ENCODE data around the gene CCL22.

The CCL22 gene

DNA sequence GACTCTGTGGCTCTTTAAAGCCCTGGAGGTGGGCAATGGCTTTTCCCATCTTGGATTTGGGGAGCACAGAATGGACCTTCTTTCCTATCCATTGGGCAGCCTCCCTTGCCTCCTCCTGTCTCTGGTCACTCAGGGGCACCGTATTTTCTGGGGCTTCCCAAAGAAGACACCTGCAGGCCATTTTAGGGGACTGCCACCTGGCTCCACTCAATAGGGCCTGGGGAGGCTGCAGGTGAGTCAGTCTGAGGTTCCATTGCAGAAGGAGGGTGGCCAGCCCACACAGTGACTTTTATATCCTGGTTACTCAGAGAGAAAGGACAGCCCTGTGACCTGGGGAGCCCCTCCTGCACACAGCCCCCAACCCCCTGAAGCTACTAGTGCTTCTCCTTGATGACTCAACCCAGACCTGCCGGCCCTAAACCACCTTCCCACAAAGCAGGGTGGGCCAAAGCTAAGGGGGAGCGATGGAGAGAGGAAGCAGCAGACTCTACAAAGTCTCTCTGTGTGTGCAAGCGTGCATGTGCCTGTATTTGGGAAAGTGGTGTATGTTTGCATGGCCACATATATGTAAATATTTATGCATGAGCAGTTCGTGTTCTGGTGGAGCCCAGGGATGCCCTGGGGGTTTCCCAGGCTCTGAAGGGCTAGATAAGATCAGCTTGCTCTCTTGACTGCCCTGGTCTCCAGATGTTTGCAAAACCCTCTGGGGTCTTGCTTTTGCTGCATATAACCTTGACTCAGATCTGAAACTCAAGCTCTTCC is 18.7 kb downstream of the CCL22 start:
- DNase-seq: peak in 1 of 5 experiments; percentile 21

DNA sequence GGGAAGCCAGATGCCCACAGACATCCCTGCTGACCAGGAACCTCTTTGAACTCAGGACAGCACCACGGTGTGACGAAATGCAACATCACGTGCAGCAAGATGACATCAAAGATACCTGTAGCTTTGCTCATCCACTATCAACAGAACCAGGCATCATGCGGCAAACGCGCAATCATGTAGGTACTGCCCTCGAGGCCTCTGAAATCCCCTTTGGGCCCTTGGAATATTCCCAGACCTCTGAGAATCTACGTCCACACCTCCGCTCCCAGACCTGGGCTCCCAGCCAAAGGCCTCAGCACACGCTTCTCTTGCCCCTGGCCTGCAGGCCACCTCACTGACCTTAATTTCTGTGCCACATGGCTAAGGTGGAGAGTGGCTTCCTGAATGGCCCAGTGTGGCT is 21.0 kb downstream of the CCL22 start:
- no peak for DNase-seq

DNA sequence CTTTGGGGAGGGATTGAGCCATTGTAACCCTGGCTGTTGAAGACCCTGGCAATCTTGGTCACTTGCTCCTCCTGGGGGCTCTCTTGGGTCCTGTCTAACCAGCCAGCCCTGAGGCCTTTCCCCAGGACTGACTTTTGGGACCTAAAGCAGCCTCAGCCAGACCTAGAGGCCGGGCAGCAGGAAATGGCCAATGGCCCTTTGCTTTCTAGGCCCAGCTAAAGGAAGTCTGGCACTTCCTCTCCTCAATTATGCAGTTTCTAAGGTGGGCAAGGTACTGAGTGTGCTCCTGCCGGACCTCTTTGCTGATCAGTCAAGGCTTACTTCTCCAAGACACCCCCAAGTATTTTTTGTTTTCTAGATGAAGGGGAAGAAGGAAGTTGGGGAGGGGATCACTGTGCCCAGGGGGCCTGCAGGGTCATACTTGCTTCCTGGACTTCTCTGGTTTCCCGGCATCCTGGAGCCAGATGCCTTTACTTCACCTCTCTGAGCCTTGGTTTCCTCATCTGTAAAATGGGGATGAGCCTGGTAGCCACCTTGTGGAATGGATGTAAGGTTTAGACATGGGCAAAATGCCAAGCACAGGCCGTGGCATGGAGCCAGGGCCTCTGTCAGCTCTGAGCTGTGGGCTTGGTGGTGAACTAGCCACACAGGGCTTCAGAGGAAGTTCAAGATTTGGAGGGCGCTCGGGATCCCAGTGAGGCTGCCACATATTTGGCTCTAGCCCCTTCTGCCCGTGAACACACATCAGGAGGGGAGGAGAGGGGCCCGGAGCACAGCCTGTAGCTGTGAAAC is 22.3 kb downstream of the CCL22 start:
- DNase-seq: no peak

DNA sequence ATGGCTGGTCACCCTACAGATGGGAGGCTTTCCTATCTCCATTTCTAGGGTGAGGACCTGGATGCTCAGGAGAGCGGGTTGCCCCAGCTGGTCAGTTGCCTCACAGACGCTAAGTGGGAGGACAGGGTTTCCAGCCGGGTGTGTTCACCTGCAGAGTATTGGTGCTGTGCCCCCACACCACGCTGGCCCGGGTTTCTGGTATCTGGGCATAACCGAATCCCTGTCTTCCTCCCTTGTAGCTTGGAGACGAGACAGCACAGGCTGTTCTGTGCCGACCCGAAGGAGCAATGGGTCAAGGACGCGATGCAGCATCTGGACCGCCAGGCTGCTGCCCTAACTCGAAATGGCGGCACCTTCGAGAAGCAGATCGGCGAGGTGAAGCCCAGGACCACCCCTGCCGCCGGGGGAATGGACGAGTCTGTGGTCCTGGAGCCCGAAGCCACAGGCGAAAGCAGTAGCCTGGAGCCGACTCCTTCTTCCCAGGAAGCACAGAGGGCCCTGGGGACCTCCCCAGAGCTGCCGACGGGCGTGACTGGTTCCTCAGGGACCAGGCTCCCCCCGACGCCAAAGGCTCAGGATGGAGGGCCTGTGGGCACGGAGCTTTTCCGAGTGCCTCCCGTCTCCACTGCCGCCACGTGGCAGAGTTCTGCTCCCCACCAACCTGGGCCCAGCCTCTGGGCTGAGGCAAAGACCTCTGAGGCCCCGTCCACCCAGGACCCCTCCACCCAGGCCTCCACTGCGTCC is 23.4 kb downstream of the CCL22 start:
- DNase-seq: no peak

DNA sequence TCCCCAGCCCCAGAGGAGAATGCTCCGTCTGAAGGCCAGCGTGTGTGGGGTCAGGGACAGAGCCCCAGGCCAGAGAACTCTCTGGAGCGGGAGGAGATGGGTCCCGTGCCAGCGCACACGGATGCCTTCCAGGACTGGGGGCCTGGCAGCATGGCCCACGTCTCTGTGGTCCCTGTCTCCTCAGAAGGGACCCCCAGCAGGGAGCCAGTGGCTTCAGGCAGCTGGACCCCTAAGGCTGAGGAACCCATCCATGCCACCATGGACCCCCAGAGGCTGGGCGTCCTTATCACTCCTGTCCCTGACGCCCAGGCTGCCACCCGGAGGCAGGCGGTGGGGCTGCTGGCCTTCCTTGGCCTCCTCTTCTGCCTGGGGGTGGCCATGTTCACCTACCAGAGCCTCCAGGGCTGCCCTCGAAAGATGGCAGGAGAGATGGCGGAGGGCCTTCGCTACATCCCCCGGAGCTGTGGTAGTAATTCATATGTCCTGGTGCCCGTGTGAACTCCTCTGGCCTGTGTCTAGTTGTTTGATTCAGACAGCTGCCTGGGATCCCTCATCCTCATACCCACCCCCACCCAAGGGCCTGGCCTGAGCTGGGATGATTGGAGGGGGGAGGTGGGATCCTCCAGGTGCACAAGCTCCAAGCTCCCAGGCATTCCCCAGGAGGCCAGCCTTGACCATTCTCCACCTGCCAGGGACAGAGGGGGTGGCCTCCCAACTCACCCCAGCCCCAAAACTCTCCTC is 24.1 kb downstream of the CCL22 start:
- DNase-seq: no peak

DNA sequence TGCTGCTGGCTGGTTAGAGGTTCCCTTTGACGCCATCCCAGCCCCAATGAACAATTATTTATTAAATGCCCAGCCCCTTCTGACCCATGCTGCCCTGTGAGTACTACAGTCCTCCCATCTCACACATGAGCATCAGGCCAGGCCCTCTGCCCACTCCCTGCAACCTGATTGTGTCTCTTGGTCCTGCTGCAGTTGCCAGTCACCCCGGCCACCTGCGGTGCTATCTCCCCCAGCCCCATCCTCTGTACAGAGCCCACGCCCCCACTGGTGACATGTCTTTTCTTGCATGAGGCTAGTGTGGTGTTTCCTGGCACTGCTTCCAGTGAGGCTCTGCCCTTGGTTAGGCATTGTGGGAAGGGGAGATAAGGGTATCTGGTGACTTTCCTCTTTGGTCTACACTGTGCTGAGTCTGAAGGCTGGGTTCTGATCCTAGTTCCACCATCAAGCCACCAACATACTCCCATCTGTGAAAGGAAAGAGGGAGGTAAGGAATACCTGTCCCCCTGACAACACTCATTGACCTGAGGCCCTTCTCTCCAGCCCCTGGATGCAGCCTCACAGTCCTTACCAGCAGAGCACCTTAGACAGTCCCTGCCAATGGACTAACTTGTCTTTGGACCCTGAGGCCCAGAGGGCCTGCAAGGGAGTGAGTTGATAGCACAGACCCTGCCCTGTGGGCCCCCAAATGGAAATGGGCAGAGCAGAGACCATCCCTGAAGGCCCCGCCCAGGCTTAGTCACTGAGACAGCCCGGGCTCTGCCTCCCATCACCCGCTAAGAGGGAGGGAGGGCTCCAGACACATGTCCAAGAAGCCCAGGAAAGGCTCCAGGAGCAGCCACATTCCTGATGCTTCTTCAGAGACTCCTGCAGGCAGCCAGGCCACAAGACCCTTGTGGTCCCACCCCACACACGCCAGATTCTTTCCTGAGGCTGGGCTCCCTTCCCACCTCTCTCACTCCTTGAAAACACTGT is 25.0 kb downstream of the CCL22 start:
- no peak for DNase-seq

DNA sequence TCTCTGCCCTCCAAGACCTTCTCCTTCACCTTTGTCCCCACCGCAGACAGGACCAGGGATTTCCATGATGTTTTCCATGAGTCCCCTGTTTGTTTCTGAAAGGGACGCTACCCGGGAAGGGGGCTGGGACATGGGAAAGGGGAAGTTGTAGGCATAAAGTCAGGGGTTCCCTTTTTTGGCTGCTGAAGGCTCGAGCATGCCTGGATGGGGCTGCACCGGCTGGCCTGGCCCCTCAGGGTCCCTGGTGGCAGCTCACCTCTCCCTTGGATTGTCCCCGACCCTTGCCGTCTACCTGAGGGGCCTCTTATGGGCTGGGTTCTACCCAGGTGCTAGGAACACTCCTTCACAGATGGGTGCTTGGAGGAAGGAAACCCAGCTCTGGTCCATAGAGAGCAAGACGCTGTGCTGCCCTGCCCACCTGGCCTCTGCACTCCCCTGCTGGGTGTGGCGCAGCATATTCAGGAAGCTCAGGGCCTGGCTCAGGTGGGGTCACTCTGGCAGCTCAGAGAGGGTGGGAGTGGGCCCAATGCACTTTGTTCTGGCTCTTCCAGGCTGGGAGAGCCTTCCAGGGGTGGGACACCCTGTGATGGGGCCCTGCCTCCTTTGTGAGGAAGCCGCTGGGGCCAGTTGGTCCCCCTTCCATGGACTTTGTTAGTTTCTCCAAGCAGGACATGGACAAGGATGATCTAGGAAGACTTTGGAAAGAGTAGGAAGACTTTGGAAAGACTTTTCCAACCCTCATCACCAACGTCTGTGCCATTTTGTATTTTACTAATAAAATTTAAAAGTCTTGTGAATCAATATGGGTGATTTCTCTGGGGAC is 25.9 kb downstream of the CCL22 start:
- no peak for DNase-seq

DNA sequence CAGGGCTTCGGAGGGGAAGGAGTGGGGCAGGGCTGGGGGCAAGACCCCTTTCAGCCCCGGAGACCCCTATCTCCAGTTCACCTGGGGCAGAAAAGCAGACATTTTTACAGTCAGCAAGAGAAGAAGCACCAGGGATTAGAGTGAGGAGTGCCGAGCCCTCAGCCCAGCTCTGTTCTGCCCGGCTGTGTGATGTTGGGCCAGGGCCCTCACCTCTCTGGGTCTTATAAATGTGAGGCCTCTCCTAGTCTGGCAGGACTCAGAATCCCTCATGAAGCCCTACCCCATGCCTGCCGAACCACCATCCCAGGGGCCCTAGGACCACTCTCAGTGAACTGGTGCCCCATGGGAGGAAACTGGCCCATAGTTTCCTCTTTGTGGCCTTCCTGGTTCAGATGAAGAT is 26.5 kb downstream of the CCL22 start:
- no peak for DNase-seq

DNA sequence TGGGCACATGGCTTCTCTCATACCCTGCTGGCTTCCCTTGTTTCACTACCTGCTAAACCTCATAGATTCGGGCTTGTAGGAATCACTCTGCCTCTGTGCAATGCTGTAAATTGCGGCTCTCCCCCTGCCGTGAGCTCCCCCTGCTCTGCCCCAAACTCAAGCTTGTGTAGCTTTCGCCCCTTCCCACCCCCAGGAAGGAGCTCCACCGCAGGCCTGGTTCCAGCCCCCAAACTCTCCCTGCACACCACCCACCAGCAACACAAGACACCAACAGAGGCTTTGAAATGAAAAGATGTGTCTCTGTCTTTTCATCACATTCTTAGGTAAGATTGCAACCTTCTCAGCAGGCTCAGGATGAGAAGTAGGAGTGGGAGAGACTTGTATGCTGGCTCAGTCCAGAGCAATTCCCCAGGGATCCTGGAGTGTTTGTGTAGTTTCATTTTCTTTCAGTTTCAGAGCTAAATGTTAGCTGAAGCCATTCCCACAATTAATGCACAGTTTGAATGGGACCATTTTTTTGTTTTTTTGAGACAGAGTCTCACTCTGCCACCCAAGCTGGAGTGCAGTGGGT is 27.9 kb downstream of the CCL22 start:
- no peak for DNase-seq

DNA sequence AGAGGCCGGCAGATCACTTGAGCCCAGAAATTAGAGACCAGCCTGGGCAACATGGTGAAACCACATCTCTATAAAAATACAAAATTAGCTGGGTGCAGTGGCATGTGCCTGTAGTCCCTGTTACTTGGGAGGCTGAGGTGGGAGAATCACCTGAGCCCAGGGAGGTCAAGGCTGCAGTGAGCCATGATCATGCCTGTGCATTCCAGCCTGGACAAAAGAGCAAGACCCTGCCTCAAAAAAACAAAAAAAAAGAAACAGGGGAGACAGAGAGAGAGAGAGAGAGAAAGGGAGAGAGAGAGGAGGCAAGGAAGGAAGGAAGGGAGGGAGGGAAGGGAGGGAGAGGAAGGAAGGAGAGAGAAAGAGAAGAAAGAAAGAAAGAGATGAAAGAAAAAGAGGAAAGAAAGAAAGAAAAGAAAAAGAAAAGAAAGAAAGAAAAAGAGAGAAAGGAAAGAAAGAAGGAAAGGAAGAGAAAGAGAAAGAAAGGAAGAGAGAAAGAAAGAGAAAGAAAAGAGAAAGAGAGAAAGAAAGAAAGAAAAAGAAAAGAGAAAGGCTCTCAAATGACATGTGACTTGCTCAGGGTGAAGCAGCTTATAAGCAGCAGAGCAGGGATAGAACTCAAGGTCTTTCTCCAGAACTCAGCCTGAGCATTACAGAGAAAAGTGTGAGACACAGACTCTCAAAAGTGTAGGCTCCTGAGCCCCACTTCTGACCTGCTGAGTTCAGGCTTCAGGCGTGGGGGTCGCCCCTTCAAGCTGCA is 29.2 kb downstream of the CCL22 start:
- no peak for DNase-seq

DNA sequence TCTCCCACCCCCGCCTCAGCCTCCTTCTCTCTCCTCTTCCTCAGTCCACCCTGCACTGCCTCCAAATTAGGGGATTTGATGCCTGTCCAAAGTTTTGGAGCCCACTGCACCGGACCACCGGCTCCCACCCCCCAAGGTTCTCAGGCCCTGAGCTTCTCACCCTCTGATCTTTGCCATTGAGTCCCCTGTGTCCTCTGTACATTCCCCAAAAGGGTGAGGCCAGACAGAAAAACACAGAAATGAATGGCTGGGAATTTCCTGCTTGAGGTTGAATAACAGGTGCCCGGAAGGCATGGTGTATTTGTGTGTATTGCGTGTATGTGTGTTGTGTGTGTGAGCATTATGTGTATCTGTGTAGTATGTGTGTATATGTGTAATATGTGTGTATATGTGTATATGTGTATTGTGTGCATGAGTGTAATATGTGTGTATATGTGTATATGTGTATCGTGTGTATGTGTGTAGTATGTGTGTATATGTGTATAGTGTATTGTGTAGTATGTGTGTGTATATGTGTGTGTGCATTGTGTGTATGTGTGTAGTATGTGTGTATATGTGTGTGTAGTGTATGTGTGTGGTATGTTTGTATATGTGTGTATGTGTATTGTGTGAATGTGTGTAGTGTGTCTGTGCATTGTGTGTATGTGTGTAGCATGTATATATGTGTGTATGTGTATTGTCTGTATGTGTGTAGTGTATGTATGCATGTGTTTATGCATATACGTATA is 29.9 kb downstream of the CCL22 start:
- DNase-seq: no peak

DNA sequence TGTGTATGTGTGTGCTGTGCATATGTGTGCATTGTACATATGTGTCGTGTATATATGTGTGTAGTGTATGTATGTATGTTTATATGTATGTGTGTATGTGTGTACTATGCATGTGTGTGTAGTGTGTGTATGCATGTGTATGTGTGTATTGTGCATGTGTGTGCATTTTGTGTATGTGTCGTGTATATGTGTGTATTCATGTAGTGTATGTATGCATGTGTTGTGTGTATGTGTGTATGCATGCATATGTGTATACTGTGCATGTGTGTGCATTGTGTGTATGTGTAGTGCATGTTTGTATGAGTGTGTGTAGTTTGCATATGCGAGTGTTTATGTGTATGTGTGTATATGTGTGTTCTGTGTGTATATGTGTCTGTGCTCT is 30.5 kb downstream of the CCL22 start:
- no peak for DNase-seq

DNA sequence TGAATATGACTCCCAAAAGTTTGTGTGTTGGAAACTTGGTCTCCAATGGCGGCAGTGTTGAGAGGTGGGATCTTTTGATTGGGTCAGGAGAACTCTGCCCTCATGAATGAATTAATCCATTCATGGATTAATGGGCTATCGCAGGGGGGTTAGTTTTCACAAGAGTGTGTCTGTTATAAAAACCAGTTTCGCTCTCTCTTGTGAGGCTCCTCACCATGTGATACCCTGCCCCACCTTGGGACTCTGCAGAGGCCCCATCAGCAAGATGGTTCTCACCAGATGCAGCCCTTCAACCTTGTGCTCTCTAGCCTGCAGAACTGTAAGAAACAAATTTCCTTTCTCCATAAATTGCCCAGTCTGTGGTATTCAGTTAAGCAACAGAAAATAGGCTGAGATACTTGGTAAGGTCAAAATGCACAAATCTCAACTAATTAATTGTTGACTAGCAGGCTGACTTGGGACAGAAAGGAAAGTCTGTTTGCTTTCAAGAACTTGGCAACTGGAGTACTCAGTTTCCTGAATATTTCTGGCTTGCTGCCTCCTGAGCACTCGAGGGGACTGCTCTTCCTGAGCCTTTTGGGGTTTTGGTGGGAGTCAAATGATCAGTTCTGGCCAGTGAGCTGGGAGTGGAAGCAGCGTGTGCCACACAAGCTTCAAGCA is 32.2 kb downstream of the CCL22 start:
- no peak for DNase-seq

DNA sequence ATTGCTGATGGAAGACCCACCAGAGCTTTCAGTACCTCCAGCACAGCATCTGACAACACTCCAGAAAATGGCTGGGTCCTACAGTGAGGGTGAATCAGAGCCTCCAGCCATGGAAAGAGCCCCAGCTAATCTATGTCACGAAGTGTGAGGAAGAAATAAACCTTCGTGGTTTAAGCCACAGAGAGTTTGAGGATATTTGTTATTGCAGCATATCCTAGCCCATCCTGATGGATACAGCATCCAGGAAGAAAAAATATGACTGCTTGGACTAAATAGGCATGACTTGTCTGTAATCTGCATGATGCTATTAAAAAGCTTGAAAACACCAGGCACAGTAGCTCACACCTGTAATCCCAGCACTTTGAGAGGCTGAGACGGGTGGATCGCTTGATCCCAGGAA is 32.7 kb downstream of the CCL22 start:
- no peak for DNase-seq

DNA sequence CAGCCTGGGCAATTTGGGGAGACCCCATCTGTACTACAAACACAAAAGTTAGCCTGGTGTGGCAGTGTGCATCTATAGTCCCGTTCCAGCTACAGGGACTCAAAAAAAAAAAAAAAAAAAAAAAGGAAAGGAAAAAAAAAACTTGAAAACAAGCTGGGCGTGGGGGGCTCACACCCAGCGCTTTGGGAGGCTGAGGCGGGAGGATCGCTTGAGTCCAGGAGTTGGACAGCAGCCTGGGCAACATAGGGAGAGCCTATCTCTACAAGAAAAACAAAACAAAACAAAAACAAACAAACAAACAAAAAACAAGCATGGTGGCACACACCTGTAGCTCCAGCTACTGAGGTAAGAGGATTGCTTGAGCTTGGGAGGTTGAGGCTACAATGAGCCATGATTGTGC is 33.1 kb downstream of the CCL22 start:
- DNase-seq: no peak

DNA sequence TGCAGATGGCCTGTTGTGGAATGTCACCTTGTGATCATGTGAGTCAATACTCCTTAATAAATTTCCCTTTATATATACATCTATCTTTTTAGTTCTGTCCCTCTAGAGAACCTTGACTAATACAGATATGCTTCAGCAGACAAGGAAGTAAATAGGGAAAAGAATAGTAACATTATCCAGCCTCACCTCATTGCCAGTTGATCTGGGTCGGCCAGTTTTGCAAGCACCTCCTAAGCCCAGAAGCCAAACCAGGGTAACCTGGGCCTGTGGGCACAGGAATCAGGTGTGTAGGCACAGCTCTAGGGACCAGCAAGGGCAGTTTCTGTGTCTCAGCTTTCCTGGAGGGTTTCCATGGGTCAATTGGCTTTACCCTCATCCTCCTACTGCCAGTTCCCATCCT is 34.1 kb downstream of the CCL22 start:
- DNase-seq: no peak

DNA sequence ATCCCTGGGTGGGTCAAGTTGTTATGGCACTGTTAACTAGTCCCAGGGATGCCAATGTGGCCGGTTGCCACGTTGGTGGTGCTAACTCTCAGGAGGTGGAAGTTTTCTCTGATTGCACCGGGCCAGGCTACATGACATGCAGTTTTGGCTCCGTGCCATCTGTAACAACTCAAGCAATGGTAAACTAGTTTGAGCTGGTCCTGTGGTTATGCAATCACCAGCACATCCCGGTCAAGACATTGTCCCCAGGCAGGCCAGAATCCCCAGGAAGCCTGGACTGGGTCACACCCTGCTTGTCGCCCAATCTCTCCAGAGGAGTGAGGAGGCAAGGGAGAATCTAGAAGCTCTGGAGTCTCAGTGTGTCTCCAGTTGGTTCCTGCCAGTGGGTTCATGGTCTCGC is 35.9 kb downstream of the CCL22 start:
- no peak for DNase-seq

DNA sequence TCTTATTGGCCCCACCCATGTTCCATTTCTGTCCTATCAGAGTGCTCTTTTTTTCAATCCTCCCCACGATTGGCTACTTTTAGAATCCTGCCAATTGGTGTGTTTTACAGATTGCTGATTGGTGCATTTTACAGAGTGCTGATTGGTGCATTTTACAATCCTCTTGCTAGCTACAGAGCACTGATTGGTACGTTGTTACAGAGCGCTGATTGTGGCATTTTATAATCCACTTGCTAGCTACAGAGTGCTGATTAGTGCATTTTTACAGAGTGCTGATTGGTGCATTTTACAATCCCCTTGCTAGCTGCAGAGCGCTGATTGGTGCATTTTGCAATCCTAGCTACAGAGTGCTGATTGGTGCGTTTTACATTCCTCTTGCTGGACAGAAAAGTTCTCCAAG is 36.4 kb downstream of the CCL22 start:
- no peak for DNase-seq

Data from T-helper 2 cell (primary cell).